Activated CD4-positive, CD25-positive, alpha-beta regulatory T cell treated with anti-CD3 and anti-CD28 coated beads, Interleukin-2, amount 50 U/mL, for 24 hours (primary cell): ENCODE measurements around the gene RNF112.
A peak's percentile ranks its signal among the peaks of the same experiment; 100 is the strongest.
"Not testable (repeated sequence)": the region's sequence is repeated elsewhere in the genome, so short reads cannot be mapped to it uniquely, and the experiment has no call there.

Source experiments
- ATAC-seq, 2 donors: fragments of 150-1000 bp; cut with Tn5 transposase; one replicate each; pipeline ENCODE4 v1.10.0; 2021; ENCODE audit warnings: mild to moderate bottlenecking in 1 of 2, moderate library complexity in 1 of 2

Gene RNF112

DNA sequence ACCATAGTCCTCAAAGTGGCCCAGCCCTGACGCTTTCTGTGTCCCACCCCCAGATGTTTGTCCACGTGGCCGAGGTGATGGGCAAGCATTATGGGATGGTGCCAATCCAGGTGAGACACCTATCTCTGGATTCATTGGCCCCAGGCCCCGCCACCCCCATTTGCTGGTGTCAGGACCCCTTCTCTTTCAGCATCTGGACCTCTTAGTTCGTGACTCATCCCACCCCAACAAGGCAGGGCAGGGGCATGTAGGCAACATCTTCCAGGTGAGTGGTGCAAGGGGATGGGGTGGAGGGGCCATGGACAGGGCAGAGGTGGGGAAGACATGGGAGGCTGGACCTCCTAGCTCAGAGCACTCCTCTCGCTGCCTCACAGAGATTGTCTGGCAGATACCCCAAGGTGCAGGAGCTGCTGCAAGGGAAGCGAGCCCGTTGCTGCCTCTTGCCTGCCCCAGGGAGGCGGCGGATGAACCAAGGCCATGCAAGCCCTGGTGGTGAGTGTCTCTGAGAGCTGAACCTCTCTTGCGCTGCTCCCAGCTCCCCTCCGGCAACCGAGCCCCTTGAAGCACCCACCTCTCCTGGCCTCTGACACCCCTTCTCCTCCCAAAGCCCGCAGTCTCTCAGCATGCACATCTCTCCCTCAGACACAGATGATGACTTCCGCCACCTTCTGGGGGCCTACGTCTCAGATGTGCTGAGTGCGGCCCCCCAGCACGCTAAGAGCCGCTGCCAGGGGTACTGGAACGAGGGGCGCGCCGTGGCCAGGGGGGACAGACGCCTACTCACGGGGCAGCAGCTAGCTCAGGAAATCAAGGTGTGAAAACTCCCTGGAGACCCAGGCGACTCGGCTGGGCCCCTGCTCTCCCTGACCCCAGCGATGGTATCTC lies 3.6 kb downstream of the RNF112 start:
- ATAC-seq = no peak

DNA sequence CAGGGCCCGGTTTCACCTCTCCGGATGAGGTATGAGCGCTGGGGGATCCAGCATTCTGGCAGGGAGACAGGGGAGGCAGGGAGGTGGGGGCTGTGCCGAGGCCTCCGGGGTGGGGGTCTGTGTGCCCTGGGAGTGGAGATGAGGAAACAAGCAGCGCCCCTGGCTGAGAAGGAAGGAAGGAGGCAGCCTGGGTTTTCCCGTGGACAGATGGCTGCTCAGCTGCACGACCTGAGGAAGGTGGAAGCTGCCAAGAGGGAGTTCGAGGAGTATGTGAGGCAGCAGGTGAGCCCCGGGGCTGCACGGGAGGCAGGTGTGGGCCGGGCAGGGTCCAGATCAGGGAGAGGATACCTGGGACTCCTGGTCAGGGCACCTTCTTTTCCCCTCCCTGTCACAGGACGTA lies 4.3 kb downstream of the RNF112 start:
- no peak for ATAC-seq

DNA sequence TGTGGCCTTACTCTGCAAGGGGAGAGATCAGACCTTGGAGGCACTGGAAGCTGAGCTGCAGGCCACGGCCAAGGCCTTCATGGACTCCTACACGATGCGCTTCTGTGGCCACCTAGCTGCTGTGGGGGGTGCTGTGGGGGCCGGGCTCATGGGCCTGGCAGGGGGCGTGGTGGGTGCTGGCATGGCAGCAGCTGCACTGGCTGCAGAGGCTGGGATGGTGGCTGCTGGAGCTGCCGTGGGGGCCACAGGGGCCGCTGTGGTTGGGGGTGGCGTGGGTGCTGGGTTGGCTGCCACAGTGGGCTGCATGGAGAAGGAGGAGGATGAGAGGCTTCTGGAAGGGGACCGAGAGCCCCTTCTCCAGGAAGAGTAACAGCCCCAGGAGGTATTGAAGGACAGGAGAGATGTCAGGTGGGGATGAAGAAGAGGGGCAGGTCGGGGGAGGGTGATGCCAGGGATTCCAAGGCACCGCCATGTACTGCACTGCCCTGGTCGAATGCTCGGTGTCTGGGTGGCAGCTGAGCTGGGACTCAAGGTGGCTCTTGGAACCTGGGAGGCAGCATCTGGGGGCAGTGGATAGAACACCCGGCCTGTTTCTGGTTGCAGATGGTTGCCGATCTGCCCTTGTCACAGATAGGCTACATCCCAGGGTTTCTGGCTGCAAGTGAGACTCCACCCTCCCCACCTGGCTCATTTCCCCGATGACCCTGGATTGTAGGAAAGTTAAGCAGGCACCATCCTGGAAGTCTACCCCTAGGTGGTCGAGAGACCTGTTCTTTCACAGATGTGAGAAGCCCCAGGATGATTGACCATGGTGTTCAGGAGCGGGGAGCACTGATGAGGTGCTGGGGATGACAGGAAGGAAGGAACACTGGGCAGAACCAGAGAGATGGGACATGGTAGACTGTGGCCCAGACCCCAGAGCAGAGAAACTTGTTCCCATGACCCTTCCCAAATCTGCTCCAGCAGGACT lies 5.1 kb downstream of the RNF112 start:
- no peak for ATAC-seq

DNA sequence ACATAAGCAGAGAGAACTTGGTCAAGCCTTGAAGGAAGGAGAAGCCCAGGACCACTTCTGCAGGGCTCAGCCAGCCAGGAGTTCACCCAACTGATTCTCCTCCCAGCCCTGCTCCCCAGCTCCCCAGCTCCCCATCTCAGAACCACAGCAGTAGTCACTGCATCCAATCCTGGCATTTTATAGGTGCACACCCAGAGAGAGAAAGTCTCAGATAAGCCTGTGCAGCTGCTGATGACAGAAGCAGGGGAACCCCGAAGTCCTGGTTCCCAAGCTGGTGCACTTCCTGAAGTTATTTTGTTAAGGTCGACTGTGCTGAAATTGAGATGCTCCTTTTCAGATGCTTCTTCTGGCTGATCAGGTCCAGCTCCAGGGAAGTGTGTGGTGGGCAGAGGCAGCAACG lies 6.6 kb downstream of the RNF112 start:
- ATAC-seq = no peak

DNA sequence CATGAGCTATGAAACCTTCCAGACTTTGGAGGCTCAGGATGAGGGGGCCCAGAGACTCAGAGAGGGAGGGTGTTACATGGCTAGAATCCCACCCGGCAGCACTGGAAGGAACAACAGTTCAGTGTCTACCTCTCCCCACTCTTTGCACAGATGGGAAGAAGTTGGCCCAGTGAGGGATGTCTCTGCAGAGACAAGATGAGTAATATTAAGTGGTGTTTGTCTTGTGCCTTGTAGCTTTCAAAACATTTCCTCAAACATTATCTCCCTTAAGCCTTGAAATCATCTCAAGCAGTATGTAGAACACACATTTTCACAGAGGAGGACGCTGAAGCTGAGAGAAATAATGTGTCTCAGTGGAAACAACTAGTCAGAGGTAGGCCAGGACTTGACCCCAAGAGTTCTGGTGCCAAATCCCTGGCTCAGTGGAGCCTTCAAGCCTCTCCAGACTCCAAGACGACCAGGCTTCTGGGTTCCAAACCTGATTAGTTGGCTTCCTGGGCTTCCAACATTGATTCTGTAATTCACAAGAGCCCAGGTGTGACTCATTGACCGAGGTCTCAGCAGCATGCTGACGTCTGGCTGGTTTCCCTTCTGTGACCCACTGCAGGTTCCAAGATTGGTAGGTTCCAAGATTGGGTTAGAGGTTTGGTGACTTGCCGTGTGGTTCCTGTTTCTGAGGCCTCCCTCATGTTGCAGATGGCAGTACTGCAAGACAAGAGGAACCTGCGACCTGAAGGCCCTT lies 7.4 kb downstream of the RNF112 start:
- peak in 1 of 2 donors; percentile 41 for ATAC-seq

DNA sequence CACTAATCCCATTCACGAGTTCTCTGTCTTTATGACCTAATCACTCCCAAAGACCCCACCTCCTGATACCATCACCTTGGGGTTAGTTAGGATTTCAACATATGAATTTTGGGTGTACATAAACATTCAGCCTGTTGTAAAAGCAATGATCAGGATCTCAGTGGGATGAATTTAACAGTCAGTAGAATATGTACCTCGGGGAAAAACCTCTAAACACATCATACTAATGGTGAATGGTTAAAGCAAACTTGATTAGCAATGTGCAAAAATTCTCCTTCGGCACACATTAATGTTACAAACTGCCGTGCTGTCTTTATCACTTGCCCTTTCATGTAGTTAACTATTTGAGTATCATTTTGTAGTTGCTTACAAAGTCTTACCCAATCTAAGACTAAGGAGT lies 10.2 kb downstream of the RNF112 start:
- ATAC-seq = no peak

DNA sequence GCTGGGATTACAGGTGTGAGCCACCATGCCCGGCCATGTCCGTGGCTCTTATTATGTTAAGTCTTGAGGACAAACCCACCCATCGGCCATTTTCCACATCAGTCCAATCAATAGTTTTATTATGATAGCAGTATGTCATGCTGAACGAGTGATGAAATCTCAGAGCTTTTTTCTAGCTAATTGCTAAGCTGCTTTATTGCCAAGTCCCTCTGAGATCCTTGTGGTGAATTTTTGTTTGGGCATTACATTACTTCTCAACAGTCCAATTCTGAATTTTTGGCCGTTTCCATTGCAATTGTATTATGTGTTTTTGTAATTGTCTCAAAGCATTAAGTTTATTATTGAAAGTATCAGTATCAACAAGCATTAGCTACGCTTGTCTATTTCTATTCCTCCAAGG lies 10.9 kb downstream of the RNF112 start:
- no peak for ATAC-seq

DNA sequence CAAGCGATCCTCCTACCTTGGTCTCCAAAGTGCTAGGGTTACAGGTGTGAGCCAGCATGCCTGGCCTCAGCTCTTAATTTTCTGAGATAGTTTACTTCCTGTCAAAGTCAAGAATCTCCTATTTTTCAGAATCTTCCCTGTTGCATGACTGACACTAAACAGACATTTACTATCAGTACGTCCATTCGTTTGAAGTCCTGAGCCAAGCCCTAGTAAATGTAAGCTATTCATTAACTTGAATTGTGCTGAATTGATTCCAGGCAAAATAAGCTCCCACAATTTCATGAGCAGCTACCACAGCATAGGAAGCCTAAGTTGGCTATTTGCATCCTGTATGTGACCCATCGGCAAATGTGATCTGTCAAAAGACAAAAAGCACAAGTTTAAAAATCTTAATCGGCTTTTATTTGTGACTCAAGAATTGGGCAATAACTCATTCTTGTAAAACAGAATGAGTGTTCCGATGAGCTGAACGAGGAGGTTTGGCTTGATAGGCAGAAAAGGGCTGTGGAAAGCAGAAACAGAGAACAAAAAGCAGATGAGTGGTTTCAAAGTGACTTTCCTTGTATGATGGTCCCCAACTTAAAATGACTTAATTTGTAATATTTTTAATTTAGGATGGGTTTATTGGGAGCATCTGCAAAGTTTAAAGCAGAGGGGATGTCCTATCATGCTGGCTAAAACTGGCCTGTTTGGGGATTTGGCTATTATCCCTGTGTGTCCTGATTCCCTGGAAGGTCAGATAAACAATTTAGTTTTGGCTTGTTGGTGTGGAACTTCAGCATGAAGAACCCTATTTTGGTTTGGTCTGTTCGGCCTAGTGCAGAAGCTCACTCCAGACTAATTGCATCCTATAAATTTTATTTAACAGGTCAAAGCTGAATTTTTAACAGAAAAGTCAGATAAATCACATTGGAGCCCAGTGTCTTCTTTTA lies 14.2 kb downstream of the RNF112 start:
- ATAC-seq = no peak

DNA sequence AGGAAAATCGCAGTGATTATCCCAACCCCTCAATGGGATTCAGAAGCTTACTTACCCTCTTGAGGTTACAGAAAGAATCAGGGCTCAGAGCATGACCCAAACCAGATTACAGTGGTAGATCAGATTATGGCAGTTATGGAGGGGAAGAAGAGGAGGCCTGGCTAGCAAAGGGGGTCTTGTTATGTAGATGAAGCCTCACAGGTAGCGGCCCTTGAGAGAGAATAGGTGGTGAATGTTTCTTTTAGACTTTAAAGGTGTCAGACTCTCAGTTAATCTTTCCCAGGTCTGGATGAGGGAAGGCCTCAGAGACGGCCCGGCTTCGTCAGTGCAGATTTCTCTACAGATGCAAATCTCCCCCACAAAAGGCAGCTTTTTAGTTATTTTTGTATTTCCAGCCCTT lies 15.6 kb downstream of the RNF112 start:
- ATAC-seq = no peak

DNA sequence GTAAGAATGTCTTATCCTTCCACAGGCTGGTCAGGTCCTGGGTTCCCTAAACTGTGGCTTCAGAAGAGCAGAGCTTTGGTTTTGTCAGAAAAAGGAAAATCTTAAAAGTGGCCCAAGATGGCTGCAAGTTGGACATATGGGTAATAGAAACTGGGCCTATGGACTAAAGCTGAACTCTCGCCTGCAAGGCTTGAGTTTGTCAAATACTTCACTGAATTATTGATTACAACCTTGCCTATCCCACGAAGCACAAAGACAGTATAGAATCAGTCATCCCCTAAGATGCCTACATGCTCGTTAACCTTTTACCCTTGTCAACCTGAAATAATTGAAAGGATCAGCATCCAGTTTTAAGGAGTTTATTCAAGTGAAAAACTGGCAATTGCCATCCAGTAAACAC lies 20.7 kb downstream of the RNF112 start:
- no peak for ATAC-seq

DNA sequence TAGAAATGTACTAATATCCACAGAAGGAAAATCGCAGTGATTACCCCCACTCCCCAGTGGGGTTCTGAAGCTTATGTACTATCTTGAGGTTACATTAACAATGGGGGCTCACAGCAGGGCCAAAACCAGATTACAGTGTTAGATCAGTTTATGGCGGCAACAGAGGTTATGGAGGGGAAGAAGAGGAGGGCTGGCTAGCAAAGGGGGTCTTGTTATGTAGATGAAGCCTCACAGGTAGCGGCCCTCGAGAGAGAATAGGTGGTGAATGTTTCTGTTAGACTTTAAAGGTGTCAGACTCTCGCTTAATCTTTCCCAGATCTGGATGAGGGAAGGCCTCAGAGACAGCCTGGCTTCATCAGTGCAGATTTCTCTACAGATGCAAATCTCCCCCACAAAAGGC lies 22.2 kb downstream of the RNF112 start:
- ATAC-seq = no peak

DNA sequence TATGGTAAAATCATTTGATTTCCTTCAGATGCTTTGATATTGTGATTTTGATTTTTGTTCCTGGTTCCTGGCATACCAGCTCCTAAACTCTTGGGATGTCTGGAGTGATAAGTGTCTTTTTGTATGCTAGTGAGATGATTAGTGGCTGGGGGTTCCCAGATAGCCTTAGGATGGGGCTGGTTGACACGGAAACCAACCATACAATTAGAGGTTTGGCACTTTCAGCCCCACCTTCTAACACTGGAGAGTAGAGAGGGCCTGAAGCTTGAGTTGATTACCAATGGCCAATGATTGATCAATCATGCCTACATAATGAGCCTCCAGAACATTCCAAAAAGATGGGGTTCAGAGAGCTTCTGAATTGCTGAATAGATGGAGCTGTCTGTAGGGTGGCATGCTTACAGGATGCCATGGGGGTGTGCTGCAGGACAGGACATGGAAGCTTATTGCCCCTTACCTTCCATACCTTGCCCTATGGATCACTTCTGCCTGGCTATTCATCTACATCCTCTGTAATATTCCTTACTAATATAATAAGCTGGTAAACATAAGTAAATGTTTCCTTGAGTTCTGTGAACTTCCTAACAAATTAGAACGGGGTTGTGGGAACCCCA lies 22.8 kb downstream of the RNF112 start:
- no peak for ATAC-seq

DNA sequence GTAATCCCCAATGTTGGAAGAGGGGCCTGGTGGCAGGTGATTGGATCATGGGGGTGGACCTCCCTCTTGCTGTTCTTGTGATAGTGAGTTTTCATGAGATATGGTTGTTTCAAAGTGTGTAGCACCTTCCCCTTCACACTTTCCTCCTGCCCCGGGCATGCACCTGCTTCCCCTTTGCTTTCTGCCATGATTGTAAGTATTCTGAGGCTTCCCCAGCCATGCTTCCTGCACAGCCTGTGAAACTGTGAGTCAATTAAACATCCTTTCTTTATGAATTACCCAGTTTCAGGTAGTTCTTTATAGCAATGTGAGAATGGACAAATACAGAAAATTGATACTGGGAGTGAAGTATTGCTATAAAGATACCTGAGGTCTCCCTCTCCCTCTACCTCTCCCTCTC lies 29.4 kb downstream of the RNF112 start:
- peak in 1 of 2 donors; percentile 3 for ATAC-seq

DNA sequence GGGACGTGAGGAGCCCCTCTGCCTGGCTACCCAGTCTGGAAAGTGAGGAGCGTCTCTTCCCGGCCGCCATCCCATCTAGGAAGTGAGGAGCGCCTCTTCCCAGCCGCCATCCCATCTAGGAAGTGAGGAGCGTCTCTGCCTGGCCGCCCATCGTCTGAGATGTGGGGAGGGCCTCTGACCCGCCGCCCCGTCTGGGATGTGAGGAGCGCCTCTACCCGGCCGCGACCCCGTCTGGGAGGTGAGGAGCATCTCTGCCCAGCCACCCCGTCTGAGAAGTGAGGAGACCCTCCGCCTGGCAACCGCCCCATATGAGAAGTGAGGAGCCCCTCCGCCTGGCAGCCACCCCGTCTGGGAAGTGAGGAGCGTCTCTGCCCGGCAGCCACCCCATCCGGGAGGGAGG lies 30.3 kb downstream of the RNF112 start:
- ATAC-seq = not testable (repeated sequence)

DNA sequence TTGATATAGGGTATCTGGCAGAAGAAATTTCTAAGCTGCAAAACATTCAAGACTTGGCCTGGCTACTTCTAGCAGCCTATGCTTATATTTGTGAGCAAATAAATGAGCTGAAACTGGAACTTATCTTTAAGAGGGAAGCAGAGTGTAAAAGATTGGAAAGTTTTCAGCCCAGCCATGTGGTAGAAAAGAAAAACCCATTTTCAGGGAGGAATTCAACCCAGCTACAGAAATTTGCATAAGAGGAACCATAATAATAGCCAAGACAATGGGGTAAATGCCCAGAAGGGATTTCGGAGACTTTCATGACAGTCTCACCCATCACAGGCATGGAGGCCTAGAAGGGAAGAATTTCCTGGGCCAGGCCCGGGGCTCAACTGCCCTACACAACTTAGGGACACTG lies 31.7 kb downstream of the RNF112 start:
- no peak for ATAC-seq

DNA sequence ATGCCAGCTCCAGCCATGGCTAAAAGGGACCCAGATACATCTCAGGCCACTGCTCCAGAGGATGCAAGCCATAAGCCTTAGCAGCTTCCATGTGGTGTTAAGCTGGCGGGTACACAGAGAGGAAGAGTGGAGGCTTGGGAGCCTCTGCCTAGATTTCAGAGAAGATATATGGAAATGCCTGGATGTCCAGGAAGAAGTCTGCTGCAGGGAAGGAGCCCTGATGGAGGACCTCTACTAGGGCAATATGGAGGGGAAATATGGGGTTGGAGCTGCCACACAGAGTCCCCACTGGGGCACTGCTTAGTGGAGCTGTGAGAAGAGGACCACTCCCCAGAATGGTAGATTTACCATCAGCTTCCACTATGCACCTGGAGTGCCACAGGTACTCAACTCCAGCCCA lies 32.1 kb downstream of the RNF112 start:
- ATAC-seq = no peak

DNA sequence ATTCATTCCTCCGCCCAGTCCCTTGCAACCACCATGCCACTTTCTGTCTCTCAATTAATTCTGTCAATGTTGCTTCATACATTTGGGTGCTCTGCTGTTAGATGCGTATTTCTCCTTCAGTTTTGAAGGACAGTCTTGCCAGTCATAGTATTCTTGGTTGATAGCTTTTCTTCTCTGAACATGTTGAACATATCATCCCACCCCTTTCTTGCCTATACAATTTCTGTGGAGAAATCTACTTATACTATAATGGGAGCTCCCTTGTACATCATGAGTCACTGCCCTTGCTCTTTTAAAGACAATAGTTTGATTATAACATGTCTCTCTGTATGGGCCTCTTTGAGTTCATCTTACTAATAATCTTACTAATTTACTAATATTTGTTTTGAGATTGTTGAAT lies 34.1 kb downstream of the RNF112 start:
- no peak for ATAC-seq

DNA sequence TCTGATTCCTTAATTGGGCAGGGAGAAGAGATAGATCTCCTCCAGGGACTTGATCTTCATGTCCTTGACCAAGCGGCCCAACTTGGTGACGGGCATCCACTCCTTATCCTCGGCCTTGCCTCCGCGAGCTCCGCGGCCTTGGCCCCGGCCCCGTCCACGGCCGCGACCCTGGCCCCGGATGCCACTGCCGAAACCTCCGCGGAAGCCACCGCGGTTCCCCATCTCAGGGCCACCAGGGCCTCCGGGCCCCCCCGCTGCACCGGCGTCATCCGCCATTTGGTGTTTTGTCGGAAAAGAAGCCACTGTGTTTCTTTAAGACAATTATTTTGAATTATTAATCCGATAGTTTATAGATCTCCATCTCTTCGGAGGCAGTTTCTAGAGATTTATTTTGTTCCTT lies 35.5 kb downstream of the RNF112 start:
- ATAC-seq = not testable (repeated sequence)

DNA sequence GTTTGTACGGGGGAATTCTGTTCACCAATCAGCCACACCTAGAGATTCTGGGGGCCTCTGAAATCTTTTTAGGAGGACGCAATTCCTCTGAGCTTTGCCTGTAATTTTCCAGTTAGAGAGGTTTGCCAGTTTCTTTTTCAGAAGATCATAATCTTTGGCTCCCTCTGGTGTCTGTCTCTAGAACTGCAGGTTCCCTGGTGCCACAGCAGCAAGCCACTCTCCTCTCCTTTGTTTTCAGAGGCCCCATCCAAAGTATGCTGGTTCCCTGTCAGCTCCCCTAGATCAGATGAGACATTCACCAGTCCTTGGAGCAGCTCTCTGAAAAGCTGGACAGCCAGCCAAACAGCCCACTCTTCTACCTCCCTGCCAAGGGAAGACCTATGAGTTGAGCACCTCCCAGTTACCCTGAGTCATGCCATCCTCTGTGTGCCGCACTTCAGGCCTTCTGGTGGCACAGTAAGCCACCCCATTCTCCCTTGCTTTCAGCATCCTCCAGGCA lies 36.1 kb downstream of the RNF112 start:
- ATAC-seq = peak; percentile 36 to 48

DNA sequence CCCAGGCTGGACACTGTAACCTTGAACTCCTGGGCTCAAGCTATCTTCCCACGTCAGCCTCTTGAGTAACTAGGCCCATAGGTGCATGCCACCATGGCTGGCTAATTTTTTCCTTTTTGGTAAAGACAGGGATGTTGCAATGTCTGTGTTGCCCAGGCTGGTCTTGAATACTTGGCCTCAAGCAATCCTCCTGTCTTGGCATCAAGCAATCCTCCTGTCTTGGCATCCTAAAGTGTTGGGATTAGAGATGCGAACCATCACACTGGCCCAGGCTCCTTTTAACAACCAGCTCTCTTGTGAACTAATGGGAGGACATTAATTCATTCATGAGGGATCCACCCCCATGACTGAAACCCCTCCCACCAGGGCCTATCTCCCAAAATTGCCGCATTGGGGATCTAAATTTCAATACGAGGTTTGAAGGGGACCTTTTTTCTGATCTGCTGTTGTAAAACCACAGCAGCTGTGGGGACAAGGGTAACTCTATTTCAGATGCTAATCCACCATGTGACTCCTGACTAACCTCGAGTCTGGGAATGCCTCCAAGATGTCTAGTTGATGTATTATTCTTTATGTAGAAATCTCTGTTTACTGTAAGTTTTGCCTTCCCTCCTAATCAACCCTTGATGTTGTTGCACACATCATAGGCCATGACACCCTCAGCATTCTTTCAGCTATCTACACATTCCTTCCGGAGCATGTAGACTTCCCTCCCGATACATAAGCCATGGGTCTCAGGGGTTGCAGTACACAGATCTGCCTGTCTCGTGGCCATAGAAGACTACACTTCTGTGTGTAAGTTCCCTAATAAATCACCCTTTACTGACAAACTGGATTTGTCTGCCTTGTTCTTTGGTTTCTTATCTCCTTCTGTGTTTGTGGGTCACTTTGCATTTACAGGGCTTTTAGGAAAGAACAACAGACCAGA lies 37.6 kb downstream of the RNF112 start:
- no peak for ATAC-seq
